OCI-LY1 (cell line): Measurements from ENCODE around the gene MYO1E.

ENCODE experiments used
- EZH2 ChIP-seq: fragments of 200-600 bp; sonication (generic), shearing (Covaris generic); IDR thresholded peaks from 2 replicates; pipeline ENCODE4 v1.8.0; 2017; ENCODE audit warnings: borderline replicate concordance, mixed run types, mild to moderate bottlenecking, antibody characterized with exemption, low read length, moderate library complexity, mixed read lengths
- TF ChIP-seq, protein P1 (sequence below): fragments of 200-600 bp; sonication (generic), shearing (Covaris generic); IDR thresholded peaks from 2 replicates; pipeline ENCODE4 v1.5.1; 2017; ENCODE audit warnings: mild to moderate bottlenecking, antibody characterized with exemption, low read length, moderate library complexity, mixed read lengths

DNA sequence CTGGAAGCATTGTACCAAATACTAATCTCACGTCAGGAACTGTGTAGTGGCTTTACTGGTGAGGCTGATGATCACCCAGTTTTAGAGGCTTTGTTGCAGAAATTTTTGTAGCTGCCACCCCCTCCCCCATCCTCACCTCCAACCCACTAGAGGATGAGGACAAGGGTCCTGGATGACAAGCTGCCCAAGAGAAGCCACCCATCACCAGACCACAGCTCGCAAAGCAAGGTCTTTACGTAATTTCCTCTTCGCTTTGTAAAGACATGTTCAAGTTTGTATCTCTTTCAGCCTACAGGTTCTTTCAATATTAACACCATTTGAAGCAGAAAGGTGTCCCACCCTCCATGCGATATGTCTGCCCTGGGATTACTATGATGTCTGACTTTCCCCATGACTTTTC lies 91.8 kb downstream of the MYO1E start:
- TF ChIP-seq, protein P1, sequence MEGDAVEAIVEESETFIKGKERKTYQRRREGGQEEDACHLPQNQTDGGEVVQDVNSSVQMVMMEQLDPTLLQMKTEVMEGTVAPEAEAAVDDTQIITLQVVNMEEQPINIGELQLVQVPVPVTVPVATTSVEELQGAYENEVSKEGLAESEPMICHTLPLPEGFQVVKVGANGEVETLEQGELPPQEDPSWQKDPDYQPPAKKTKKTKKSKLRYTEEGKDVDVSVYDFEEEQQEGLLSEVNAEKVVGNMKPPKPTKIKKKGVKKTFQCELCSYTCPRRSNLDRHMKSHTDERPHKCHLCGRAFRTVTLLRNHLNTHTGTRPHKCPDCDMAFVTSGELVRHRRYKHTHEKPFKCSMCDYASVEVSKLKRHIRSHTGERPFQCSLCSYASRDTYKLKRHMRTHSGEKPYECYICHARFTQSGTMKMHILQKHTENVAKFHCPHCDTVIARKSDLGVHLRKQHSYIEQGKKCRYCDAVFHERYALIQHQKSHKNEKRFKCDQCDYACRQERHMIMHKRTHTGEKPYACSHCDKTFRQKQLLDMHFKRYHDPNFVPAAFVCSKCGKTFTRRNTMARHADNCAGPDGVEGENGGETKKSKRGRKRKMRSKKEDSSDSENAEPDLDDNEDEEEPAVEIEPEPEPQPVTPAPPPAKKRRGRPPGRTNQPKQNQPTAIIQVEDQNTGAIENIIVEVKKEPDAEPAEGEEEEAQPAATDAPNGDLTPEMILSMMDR: no peak
- no peak for TF ChIP-seq EZH2
